ENCODE data around the gene DSCAM.

GRCh38 chr21:40683349-40683748 is 163.6 kb downstream of the DSCAM start:
- no peak for TF ChIP-seq POLR2AphosphoS5 (IDR thresholded peaks at IDR 0.05)
- no peak for TF ChIP-seq POLR2A (IDR thresholded peaks at IDR 0.05)

Data from spleen (tissue), 3 donors.